K562 (cell line): ENCODE measurements around the gene FXN. TPM values are rescaled to one million over a fixed set of nuclear protein-coding genes. Genes with fewer than 3 reads are reported as not detected.

ENCODE experiments used
- CGGBP1 ChIP-seq: fragments of 250-450 bp; sonication (Bioruptor Pico); IDR thresholded peaks from 2 replicates; pipeline ENCODE4 v1.9.0; 2021; ENCODE audit warnings: mild to moderate bottlenecking
- CHD7 ChIP-seq: fragments of 200-600 bp; sonication (generic); IDR thresholded peaks from one replicate; pipeline ENCODE4 v1.6.1; 2012; ENCODE audit warnings: mild to moderate bottlenecking, low read depth, low read length, inconsistent platforms
- SIN3B ChIP-seq: fragments of 450-650 bp; IDR thresholded peaks from 2 replicates; pipeline ENCODE4 v1.6.1; 2017; ENCODE audit warnings: low read depth, mild to moderate bottlenecking, moderate library complexity
- STAT5B ChIP-seq: fragments of 250-450 bp; sonication (Bioruptor Pico); IDR thresholded peaks from 2 replicates; pipeline ENCODE4 v1.8.0; 2021; ENCODE audit warnings: mild to moderate bottlenecking, inconsistent platforms
- TCFL5 ChIP-seq: fragments of 250-450 bp; sonication (Bioruptor Pico); conservative IDR thresholded peaks from 2 replicates; pipeline ENCODE4 v1.6.1; 2021; ENCODE audit warnings: mild to moderate bottlenecking, moderate library complexity, matching md5 sums
- ZC3H4 ChIP-seq: sonication (generic); formaldehyde crosslinking; IDR thresholded peaks from 2 replicates; pipeline ENCODE4 v1.9.0; 2021; ENCODE audit warnings: missing genetic modification reagents, borderline replicate concordance
- ZNF551 ChIP-seq: fragments of 250-450 bp; sonication (Bioruptor Pico); IDR thresholded peaks from 2 replicates; pipeline ENCODE4 v1.5.0; 2021; ENCODE audit warnings: mild to moderate bottlenecking, moderate library complexity
- ZNF592 ChIP-seq: fragments of 450-650 bp; IDR thresholded peaks from 2 replicates; pipeline ENCODE4 v1.6.1; 2017; ENCODE audit warnings: antibody characterized with exemption, mild to moderate bottlenecking
- polyA plus RNA-seq, 8 experiments: library from polyadenylated mRNA; depleted of rRNA in 4 of 8; stranded (reverse) in 5 of 8; unstranded in 3 of 8; fragments of >200 nt; fragmentation: Nextera tagmentation in 2 of 8; fragmentation: Illumina TruSeq in 1 of 8; extraction: Ambion mirVana in 2 of 8; extraction: Trizol in 1 of 8; gene quantifications; 2 replicates each; pipeline versions ENCODE4 v1.2.1 to v1.2.3, GENCODE V29; 2011 to 2014; ENCODE audit warnings: inconsistent platforms in 1 of 8, missing spikeins in 1 of 8
- total RNA-seq, 7 experiments: library from RNA; depleted of rRNA in 6 of 7; stranded (reverse); fragments of >200 nt in 6 of 7; fragmentation: Illumina TruSeq in 2 of 7; extraction: Trizol in 2 of 7; gene quantifications; 2 replicates each; pipeline versions ENCODE4 v1.2.1 to v1.2.3, GENCODE V29; 2011 to 2021; ENCODE audit warnings: low replicate concordance in 1 of 7

FXN gene
- total and polyA plus RNA-seq, 9 of the 15 experiments (the other 6 are each of a cell fraction or from before 2014, with no cell fraction given): 7.6 to 51.5 (median 30.3) TPM

- no peak for TF ChIP-seq CHD7
- no peak for TF ChIP-seq SIN3B
- no peak for TF ChIP-seq CGGBP1 (CRISPR knock-in tag)
- no peak for TF ChIP-seq ZNF592
- no peak for TF ChIP-seq ZNF551 (CRISPR knock-in tag)
- no peak for TF ChIP-seq STAT5B (CRISPR knock-in tag)
- TF ChIP-seq TCFL5 (CRISPR knock-in tag): no peak
- no peak for TF ChIP-seq ZC3H4 (CRISPR knock-in tag)
These were observed 85.0 kb downstream of the FXN start (continued) for GRCh38 chr9:69120380-69121154.
